Measurements from ENCODE around the gene CELA3B. TPM values are rescaled to one million over a fixed set of nuclear protein-coding genes. Genes with fewer than 3 reads are reported as not detected.

CELA3B gene
- total RNA-seq, 4 donors from 2014 or later, result not detected

GRCh38 chr1:21932127-21932526, 44.7 kb upstream of the CELA3B start:
- peak overlapping the region; percentile 86 to 98 (median 96) for H3K27ac ChIP-seq
- H3K27me3 ChIP-seq, result no peaks in the 10 kb centered on the region
- peaks cover 0 to 5% of the 10 kb centered on the region in 2 donors for H3K36me3 ChIP-seq
- H3K4me3 ChIP-seq, result peak overlapping the region in 1 of 2 donors; percentile 89
- TF ChIP-seq POLR2AphosphoS5 (IDR thresholded peaks at IDR 0.05), result peak; percentile 95
- no peak for TF ChIP-seq EP300 (IDR thresholded peaks at IDR 0.05)
- TF ChIP-seq CTCF (IDR thresholded peaks at IDR 0.05), result no peak
- TF ChIP-seq POLR2A (IDR thresholded peaks at IDR 0.05), result peak; percentile 21 to 25
- 28 to 53% methylated on average over 2 to 4 of the region's 7 CpGs for WGBS, 2 donors (ENCODE audit: low coverage in 1 of 2)
- H3K4me1 ChIP-seq, result peaks cover 13 to 91% (median 61%) of the 10 kb centered on the region in 3 donors
- H3K9me3 ChIP-seq, result no peaks in the 10 kb centered on the region
- ATAC-seq, result peak; percentile 61

GRCh38 chr1:21933397-21934248, 43.2 kb upstream of the CELA3B start:
- Histone ChIP-seq H3K9me3 (no peaks in the 10 kb centered on the region), H3K27ac (peak overlapping the region; percentile 86 to 98 (median 96)), H3K27me3 (no peaks in the 10 kb centered on the region), H3K4me1 (peaks cover 11 to 88% (median 60%) of the 10 kb centered on the region in 3 donors), H3K36me3 (peaks cover 0 to 5% of the 10 kb centered on the region in 2 donors), H3K4me3 (peak overlapping the region; percentile 68 to 89)
- peak; percentile 26 for ATAC-seq
- 37% methylated on average over 3 of the region's 19 CpGs; no CpG with 5 or more reads in 1 of the 2 donors for WGBS, 2 donors (ENCODE audit: low coverage in 1 of 2)
- peak; percentile 74 for TF ChIP-seq POLR2AphosphoS5 (IDR thresholded peaks at IDR 0.05)
- peak; percentile 28 to 44 for TF ChIP-seq POLR2A (IDR thresholded peaks at IDR 0.05)
- TF ChIP-seq CTCF (IDR thresholded peaks at IDR 0.05), result no peak

GRCh38 chr1:21935393-21935804, 41.4 kb upstream of the CELA3B start:
- 10 to 25% methylated on average over 3 to 9 of the region's 10 CpGs for WGBS, 2 donors (ENCODE audit: low coverage in 1 of 2)
- no peaks in the 10 kb centered on the region for H3K9me3 ChIP-seq
- H3K27me3 ChIP-seq, result no peaks in the 10 kb centered on the region
- peak overlapping the region; percentile 86 to 98 (median 96) for H3K27ac ChIP-seq
- peak in 1 of 2 donors; percentile 7 for TF ChIP-seq POLR2A (IDR thresholded peaks at IDR 0.05)
- TF ChIP-seq CTCF (IDR thresholded peaks at IDR 0.05), result no peak
- peak; percentile 9 for TF ChIP-seq POLR2AphosphoS5 (IDR thresholded peaks at IDR 0.05)
- TF ChIP-seq EP300 (IDR thresholded peaks at IDR 0.05), result no peak
- H3K4me3 ChIP-seq, result peak overlapping the region; percentile 68 to 89
- H3K36me3 ChIP-seq, result no peaks in the 10 kb centered on the region
- peaks cover 22 to 90% (median 69%) of the 10 kb centered on the region in 3 donors for H3K4me1 ChIP-seq
- ATAC-seq, result no peak

- Histone ChIP-seq H3K9me3 (no peaks in the 10 kb centered on the region), H3K27me3 (no peaks in the 10 kb centered on the region), H3K4me1 (peaks cover 22 to 90% (median 64%) of the 10 kb centered on the region in 3 donors), H3K4me3 (peak overlapping the region; percentile 68 to 89), H3K36me3 (no peaks in the 10 kb centered on the region), H3K27ac (peak overlapping the region; percentile 86 to 98 (median 96))
- 13% methylated on average over 5 of the region's 8 CpGs; no CpG with 5 or more reads in 1 of the 2 donors for WGBS, 2 donors (ENCODE audit: low coverage in 1 of 2)
- no peak for ATAC-seq
- TF ChIP-seq CTCF (IDR thresholded peaks at IDR 0.05), result no peak
- no peak for TF ChIP-seq EP300 (IDR thresholded peaks at IDR 0.05)
- TF ChIP-seq POLR2AphosphoS5 (IDR thresholded peaks at IDR 0.05), result no peak
- no peak for TF ChIP-seq POLR2A (IDR thresholded peaks at IDR 0.05)
Measured at GRCh38 chr1:21935891-21936365, 40.9 kb upstream of the CELA3B start.

Data from gastroesophageal sphincter (tissue), 4 donors.